Measurements from ENCODE around the gene RHOT1. TPM values are rescaled to one million over a fixed set of nuclear protein-coding genes. Genes with fewer than 3 reads are reported as not detected.
"Not testable (repeated sequence)": the region's sequence is repeated elsewhere in the genome, so short reads cannot be mapped to it uniquely, and the experiment has no call there.

The RHOT1 gene
- 31.7 to 36.9 TPM (median 34.6 TPM) in 3 replicates for total RNA-seq

DNA sequence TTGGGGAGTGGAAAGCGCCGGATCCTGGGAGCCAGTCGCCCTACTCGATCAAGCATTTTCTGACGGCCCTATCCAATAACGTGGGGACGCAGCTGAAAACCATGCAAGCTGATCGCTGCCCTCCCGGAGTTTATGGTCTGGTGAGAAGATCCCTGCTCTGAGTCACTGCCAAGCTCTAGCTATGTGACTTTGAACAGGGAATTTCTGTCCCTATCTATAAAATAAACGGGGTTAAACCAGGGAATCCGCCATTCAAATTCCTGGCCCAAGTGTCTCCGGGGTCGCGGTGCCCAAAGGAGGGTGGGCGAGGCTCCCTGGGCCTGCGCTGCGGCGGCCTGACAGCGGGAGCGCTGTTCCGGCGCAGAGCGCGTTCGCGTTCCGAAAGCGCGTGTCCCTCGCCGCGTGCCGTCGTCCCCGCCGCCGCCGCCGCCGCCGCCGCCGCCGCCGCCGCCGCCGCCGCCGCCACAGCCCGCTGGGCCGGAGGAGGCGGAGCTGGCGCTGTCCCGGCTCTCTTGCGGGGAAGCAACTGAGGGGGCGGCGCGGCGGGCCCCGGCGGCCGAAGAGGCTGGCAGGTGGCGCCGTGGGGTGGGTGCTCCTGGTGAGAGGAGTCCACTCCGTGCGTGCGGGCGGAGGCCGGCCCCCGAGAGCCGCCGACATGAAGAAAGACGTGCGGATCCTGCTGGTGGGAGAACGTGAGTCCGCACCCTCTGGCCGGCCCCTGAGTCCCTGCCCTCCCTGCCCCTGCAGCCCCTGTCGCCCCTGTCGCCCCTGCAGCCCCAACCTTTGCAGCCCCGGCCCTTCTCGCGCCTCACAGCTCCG lies at the start of gene RHOT1:
TSS of gene RHOT1 (plus strand) at position 465 of the 819 bp plus-strand sequence. CDS start at position 656, 191 bp downstream.
- DNase-seq (ENCODE audit: low spot score in 2 of 2, unreplicated experiment in 2 of 2), result peak; percentile 61 to 86
- H3K27me3 Mint-ChIP-seq (ENCODE audit: low read depth), result no peaks in the 10 kb centered on the region
- TF ChIP-seq, protein P1, sequence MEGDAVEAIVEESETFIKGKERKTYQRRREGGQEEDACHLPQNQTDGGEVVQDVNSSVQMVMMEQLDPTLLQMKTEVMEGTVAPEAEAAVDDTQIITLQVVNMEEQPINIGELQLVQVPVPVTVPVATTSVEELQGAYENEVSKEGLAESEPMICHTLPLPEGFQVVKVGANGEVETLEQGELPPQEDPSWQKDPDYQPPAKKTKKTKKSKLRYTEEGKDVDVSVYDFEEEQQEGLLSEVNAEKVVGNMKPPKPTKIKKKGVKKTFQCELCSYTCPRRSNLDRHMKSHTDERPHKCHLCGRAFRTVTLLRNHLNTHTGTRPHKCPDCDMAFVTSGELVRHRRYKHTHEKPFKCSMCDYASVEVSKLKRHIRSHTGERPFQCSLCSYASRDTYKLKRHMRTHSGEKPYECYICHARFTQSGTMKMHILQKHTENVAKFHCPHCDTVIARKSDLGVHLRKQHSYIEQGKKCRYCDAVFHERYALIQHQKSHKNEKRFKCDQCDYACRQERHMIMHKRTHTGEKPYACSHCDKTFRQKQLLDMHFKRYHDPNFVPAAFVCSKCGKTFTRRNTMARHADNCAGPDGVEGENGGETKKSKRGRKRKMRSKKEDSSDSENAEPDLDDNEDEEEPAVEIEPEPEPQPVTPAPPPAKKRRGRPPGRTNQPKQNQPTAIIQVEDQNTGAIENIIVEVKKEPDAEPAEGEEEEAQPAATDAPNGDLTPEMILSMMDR (IDR thresholded peaks at IDR 0.05; ENCODE audit: unreplicated experiment), result no peak
- H3K4me3 Mint-ChIP-seq, result peak within 1 kb of the TSS; percentile 99
- H3K9me3 Mint-ChIP-seq, result no peaks in the 10 kb centered on the region
- peaks cover 22% of the 10 kb centered on the region for H3K4me1 Mint-ChIP-seq
- H3K27ac Mint-ChIP-seq, result peak within 1 kb of the TSS; percentile 98
- no peaks in the 10 kb centered on the region for H3K36me3 Mint-ChIP-seq

DNA sequence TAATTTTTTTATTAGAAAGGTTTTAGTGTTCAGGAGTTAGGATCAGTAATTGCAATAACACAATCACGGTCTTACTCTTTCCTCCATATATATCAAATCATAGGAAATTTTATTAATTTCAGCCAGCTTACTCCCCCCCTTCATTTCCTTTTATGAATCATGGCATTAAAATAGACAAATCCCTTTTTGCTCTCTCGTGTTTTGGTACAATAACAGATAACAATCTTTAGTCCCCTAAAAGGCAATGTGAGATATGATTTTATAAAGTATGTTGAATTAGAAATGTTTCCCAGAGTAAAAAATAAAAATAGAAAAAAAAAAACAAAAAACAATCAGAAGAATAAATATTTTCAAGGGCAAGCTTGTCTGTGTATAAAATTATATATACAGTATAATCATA lies 42.6 kb upstream of the RHOT1 start:
- Mint-ChIP-seq H3K27me3 (ENCODE audit: low read depth) (peaks cover 3% of the 10 kb centered on the region), H3K9me3 (no peaks in the 10 kb centered on the region), H3K4me3 (no peak overlapping the region), H3K27ac (no peak overlapping the region), H3K4me1 (peaks cover 9% of the 10 kb centered on the region), H3K36me3 (no peaks in the 10 kb centered on the region)
- TF ChIP-seq, protein P1 (IDR thresholded peaks at IDR 0.05; ENCODE audit: unreplicated experiment), result no peak
- no peak for DNase-seq (ENCODE audit: low spot score in 2 of 2, unreplicated experiment in 2 of 2)

DNA sequence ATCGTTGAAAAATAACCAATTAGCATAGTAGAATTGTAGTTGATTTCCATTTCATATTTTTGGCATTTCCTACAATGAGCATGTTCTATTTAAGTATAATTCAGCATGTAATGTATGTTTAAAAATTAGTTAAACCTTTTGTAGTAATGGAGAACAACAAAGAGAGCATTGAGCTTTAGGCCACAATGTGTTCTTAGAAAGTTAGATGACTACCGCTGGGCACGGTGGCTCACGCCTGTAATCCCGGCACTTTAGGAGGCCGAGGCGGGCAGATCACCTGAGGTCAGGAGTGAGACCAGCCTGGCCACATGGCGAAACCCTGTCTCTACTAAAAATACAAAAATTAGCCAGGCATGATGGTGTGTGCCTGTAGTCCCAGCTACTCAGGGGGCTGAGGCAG lies 42.0 kb upstream of the RHOT1 start:
- H3K9me3 Mint-ChIP-seq; H3K4me3 Mint-ChIP-seq; H3K27me3 Mint-ChIP-seq (ENCODE audit: low read depth); DNase-seq (ENCODE audit: low spot score in 2 of 2, unreplicated experiment in 2 of 2); H3K36me3 Mint-ChIP-seq; H3K4me1 Mint-ChIP-seq; H3K27ac Mint-ChIP-seq: not testable (repeated sequence)

DNA sequence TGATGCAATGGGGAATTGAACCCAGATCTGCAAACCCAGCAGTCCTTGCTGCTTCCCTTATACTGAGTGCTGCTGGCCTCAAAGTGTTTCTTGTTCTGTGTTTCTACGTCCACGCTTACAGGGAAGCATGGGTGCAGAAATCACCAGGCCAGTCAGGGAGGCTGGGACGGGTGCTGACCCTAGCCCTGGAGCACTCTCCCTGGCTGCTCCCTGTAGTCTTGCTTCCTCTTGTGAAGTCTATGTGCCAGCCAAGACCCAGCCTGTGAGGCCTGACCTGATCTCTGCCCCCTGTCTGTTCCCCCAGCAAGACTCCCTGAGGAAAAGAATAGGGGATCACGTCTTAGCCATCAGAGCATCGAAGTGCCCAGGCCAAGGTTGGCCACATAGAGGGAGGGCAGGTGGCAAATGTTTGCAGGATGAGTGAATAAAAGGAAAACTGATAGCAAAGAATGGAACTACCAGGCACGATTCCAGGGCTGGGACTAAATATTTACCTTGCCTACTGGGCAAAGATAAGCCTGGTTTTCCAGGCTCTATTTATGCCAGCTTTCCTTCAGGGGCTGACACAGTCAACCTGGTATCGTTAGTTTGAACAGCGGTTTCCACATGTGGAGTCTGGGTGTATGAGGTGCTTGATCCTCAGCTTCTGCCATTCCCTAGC lies 41.2 kb upstream of the RHOT1 start:
- Mint-ChIP-seq H3K4me1 (peaks cover 9% of the 10 kb centered on the region), H3K27ac (no peak overlapping the region), H3K27me3 (ENCODE audit: low read depth) (peaks cover 3% of the 10 kb centered on the region), H3K36me3 (no peaks in the 10 kb centered on the region), H3K9me3 (no peaks in the 10 kb centered on the region), H3K4me3 (no peak overlapping the region)
- no peak for DNase-seq (ENCODE audit: low spot score in 2 of 2, unreplicated experiment in 2 of 2)
- TF ChIP-seq, protein P1 (IDR thresholded peaks at IDR 0.05; ENCODE audit: unreplicated experiment), result no peak

DNA sequence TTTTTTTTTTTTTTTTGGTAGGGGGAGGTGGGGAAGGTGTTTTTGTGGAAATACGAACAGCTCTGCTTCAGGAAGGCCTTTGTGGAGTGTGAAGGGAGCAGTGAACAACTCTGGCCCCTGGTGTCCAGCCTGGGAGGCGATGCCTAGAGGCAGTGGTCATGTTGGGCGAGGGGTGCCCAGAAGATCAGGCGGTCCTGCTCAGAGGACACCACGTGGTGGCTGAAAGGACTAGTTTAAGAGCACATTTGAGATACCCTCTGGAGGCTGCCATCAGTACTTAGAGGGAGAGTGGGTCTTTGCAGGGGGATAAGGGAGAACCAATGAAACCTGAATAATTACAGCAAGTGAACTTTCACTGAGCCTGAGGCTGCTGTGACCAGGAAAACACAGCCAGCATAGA lies 40.1 kb upstream of the RHOT1 start:
- TF ChIP-seq, protein P1 (IDR thresholded peaks at IDR 0.05; ENCODE audit: unreplicated experiment), result no peak
- Mint-ChIP-seq H3K4me1 (peaks cover 4% of the 10 kb centered on the region), H3K27me3 (ENCODE audit: low read depth) (peaks cover 3% of the 10 kb centered on the region), H3K9me3 (no peaks in the 10 kb centered on the region), H3K27ac (no peak overlapping the region), H3K36me3 (no peaks in the 10 kb centered on the region), H3K4me3 (no peak overlapping the region)
- no peak for DNase-seq (ENCODE audit: low spot score in 2 of 2, unreplicated experiment in 2 of 2)

DNA sequence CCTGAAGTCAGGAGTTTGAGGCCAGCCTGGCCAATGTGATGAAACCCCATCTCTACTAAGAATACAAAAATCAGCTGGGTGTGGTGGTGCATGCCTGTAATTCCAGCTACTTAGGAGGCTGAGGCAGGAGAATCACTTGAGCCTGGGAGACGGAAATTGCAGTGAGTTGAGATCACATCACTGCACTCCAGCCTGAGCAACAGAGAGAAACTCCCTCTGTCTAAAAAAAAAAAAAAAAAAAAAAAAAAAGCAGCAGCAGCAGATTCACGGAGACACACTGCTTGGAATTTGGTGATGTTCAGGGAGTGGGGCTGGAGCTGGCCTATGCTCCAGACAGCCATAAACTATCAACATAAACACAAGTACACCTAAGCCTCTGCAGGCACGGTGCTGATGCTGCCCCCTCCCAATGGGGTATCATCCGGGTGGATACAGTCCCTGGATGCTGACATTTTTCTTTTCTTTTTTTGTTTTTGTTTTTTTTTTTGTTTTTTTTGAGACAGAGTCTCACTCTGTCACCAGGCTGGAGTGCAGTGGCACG lies 39.6 kb upstream of the RHOT1 start:
- TF ChIP-seq, protein P1 (IDR thresholded peaks at IDR 0.05; ENCODE audit: unreplicated experiment), result no peak
- no peaks in the 10 kb centered on the region for H3K9me3 Mint-ChIP-seq
- H3K36me3 Mint-ChIP-seq, result no peaks in the 10 kb centered on the region
- DNase-seq (ENCODE audit: low spot score in 2 of 2, unreplicated experiment in 2 of 2), result no peak
- peaks cover 3% of the 10 kb centered on the region for H3K27me3 Mint-ChIP-seq (ENCODE audit: low read depth)
- peaks cover 4% of the 10 kb centered on the region for H3K4me1 Mint-ChIP-seq
- no peak overlapping the region for H3K27ac Mint-ChIP-seq
- H3K4me3 Mint-ChIP-seq, result no peak overlapping the region

All from mesothelial cell of epicardium (in vitro differentiated cells).